OCI-LY1 (cell line): Measurements from ENCODE around the gene APBA1.

Experiments used
- EZH2 ChIP-seq: fragments of 200-600 bp; sonication (generic), shearing (Covaris generic); IDR thresholded peaks from 2 replicates; pipeline ENCODE4 v1.8.0; 2017; ENCODE audit warnings: borderline replicate concordance, mixed run types, mild to moderate bottlenecking, antibody characterized with exemption, low read length, moderate library complexity, mixed read lengths
- TF ChIP-seq, protein P1 (sequence below): fragments of 200-600 bp; sonication (generic), shearing (Covaris generic); IDR thresholded peaks from 2 replicates; pipeline ENCODE4 v1.5.1; 2017; ENCODE audit warnings: mild to moderate bottlenecking, antibody characterized with exemption, low read length, moderate library complexity, mixed read lengths

DNA sequence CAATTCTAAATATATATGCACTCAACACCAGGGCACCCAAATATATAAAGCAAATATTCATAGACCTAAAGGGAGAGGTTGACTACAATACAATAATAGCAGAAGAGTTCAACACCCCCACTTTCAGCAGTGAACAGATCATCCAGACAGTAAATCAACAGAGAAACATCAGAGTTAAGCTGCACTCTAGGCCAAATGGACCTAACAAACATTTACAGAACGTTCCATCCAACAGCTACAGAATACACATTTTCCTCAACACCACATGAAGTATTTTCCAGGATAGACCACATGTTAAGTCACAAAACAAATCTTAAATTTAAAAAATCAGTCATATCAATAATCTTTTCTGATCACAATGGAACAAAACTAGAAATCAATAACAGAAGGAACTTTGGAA, 18.9 kb downstream of the APBA1 start:
- TF ChIP-seq, protein P1, sequence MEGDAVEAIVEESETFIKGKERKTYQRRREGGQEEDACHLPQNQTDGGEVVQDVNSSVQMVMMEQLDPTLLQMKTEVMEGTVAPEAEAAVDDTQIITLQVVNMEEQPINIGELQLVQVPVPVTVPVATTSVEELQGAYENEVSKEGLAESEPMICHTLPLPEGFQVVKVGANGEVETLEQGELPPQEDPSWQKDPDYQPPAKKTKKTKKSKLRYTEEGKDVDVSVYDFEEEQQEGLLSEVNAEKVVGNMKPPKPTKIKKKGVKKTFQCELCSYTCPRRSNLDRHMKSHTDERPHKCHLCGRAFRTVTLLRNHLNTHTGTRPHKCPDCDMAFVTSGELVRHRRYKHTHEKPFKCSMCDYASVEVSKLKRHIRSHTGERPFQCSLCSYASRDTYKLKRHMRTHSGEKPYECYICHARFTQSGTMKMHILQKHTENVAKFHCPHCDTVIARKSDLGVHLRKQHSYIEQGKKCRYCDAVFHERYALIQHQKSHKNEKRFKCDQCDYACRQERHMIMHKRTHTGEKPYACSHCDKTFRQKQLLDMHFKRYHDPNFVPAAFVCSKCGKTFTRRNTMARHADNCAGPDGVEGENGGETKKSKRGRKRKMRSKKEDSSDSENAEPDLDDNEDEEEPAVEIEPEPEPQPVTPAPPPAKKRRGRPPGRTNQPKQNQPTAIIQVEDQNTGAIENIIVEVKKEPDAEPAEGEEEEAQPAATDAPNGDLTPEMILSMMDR: no peak
- no peak for TF ChIP-seq EZH2
